Islet precursor cell (in vitro differentiated cells): Measurements from ENCODE around the gene FAM76B.
A peak's percentile ranks its signal among the peaks of the same experiment; 100 is the strongest.

Experiments used
- DNase-seq: peaks from one replicate; pipeline ENCODE4 v3.0.0-alpha.2; 2018

The FAM76B gene

GRCh38 chr11:95791709-95792033, 2.1 kb upstream of the FAM76B start:
- DNase-seq = no peak

DNA sequence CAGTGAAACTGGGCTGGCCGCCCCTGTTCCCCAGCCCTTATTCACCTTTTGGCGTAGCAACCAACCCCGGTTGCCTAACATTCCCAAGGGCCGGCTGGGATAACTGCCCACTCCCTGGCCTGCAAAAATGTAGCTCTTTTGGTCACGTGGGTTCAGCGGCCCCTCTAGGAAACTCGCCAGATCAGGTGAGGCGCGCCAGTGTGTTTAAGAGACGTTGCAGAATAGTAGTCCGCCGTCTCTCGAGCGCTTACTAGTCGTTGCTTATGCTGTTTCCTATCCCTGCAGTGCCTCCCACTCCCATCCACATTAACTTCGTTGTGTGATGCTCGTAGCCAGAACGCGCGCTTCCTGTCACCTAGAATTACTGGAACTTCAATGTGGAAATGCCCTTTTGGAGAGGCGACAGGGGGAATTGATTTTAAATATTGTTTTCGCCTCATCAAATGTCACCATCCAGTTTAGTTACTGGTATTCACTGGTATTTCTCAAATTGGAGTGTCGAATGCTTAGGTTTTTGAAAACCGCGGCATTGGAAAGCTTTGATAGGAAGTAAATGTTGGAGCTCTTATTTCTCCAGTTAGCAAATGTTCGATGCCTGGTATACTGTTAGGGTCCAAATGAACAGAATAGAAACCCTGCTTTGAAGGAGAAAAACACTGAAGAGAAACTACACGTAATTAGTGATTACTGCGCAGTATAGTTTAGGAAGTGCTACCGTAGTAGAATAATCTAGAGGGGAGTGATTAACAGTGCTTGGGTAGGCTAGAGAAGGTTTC, 1.5 kb upstream of the FAM76B start:
- DNase-seq = peak; percentile 92

GRCh38 chr11:95790123-95790932, 746 bp upstream of the FAM76B start, which contains the start of gene CEP57:
Gene CEP57, plus strand, starts transcription at chr11:95790498. Its CDS starts 201 bp downstream, at chr11:95790699.
- DNase-seq = peak; percentile 97

GRCh38 chr11:95788921-95789505, 569 bp downstream of the FAM76B start:
- DNase-seq = peak; percentile 82

- DNase-seq = no peak
Observed at GRCh38 chr11:95780544-95780943, 9.0 kb downstream of the FAM76B start.

DNA sequence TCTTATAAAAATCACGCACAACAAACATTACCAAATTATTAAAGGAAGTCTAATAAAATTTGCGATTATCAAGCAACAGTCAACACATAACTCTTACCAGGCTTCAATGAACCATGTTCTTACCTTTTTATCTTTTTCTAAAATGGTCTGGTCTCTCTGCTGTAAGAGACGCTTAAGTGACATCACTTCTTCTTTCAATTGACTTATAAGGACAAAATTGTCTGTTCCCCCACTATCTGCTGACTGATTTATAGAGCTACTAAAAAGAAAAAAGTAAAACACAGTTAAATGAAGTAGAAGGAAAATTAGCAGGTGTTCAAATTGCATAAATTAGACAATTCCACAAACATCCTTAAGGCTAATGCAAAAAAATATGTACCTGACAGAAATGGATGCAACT, 10.9 kb downstream of the FAM76B start:
- DNase-seq = no peak

- DNase-seq = no peak
Observed at GRCh38 chr11:95776859-95777258, 12.7 kb downstream of the FAM76B start.

- no peak for DNase-seq
Observed at GRCh38 chr11:95768521-95768920, 21.1 kb downstream of the FAM76B start.

DNA sequence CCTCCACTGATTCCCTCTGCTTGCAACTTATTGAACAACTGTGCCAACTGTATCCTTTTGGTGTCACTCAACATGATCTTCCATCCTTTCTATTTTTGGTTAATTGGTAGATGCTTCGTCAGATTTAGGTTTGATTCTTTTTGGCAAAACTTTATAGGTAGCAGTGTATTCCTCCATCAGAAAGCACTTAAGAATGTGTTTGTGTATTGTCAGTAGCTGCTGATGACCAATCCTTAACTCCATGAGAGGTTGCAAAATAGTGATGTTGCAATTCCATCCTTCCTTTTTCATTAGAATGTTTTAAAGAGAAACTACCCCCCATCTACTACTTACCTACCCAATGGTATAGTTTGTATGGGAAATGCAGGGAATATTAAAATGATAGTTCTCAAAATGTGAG, 22.1 kb downstream of the FAM76B start:
- DNase-seq = no peak

GRCh38 chr11:95766701-95767100, 22.9 kb downstream of the FAM76B start:
- no peak for DNase-seq

DNA sequence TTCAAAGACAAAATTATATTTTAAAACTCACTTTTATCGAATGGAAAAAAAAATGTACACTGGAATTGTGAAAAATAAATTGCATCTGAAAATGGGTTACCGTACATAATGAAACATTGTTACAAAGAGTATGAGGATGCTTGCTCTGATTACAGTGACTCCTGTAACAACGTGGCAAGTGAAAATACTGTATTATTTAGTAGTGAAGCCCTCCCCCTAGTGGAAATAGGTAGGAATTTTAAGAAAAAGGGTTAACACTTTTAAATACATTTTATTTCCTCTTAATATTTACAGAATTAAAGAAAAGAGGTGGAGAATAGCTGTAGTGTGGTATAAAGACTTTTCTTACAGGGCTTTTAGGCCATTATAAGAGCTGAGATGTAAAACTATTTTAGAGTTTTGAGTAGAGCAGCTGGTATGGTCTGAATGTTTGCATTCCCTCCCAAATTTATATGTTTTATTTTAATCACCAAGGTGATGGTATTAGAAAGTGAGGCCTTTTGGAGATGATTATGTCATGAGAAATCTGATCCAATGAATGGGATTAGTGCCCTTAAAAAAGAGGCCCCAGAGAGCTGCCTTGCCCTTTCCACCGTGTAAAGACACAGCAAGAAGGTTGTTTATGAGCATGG, 25.2 kb downstream of the FAM76B start:
- DNase-seq = no peak

DNA sequence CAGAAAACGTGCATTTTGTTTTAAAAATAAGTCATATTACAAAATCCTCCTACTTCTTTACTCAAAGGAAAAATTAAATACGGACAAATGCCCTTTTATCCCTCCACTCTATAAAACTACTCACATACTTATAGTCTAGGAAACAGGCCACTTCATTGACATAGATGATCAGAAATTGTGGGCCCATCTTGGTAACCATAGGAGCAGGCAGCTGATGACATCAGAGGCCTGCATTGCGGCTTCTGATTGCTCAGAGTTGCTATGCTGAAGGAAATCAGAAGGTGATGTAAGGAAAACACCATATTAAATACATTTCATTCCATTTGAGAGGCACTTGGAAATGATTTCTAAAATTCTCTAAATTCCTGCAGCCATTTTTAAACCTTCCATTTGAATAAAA, 27.0 kb downstream of the FAM76B start:
- no peak for DNase-seq

GRCh38 chr11:95760941-95761340, 28.6 kb downstream of the FAM76B start:
- DNase-seq = no peak

GRCh38 chr11:95751515-95751914, 38.1 kb downstream of the FAM76B start:
- no peak for DNase-seq

- no peak for DNase-seq
Observed at GRCh38 chr11:95750101-95750500, 39.5 kb downstream of the FAM76B start.

- no peak for DNase-seq
Observed at GRCh38 chr11:95739108-95739938, 50.3 kb downstream of the FAM76B start.

DNA sequence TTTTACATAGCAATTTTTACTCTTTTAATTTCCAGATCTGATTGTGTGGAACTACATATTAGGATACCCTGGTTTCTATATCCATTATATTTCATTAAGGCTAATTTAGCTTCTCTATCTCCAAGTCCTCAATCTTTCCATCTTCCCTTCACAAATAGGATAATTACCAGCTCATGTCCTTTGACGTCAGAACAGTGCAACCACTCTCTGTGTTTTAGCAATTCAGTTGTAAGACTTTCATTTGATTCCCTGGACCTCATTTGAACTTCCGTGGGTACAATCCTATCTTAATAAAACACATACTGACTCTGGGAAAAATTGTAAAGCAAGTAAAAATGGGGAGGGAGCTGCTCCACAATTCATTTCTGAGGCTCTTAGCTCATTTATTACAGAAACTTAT, 52.8 kb downstream of the FAM76B start:
- no peak for DNase-seq

DNA sequence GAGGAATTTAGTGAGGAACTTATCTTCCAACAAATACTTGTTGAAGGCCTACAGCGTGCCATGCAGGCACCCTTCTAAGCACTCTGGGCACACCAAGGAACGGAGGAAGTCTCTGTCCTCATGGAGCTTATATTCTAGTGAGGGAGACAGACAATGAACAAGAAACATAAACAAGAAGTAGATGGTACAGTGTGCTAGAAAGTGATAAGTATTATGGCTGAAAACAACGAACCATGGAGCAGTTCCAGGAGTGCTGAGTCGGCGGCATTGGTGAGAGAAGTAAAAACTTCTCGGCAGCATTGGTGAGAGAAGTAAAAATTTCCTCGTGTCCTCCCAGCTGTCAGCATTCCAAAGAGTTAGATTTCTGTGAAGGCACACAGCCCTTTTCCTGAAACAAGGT, 53.2 kb downstream of the FAM76B start:
- no peak for DNase-seq

GRCh38 chr11:95734009-95734572, 55.5 kb downstream of the FAM76B start:
- DNase-seq = no peak

GRCh38 chr11:95732930-95733602, 56.5 kb downstream of the FAM76B start:
- no peak for DNase-seq

GRCh38 chr11:95729462-95729861, 60.1 kb downstream of the FAM76B start:
- DNase-seq = no peak

GRCh38 chr11:95728790-95729189, 60.8 kb downstream of the FAM76B start:
- no peak for DNase-seq
